ENCODE data around the gene TUBG2.

Gene TUBG2

DNA sequence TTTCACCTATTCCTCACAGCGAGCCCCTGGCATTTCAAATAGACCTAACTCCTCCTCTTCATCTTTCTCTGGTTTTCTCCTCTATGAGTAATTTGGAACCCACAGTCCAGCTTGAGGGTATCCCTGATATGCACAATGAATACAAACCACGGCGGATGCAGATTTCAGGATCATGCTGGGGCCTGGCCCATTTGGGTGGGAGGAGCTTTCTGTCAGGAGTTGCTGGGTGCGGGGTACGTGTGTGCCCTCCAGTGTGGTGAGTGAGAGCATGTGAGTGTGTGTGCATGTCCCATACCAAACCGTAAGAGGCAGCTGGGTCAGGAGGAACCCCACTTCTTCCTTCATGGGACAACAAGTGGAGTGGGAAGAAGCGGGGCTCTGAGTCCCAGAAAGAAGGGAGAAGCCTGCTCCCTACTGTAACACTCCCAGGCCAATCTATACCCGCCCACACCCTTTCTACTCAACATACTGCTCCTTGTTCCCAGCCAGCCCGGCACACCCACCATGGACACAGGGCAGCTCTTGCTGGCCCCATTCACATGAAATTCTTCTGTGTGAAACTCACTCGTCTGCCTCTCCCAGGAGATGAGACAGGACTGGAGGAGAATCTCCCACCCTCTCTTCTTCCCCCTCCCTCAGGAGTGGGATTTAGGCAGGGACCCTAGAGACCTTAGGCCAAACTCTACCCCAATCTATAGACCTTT lies 41.7 kb downstream of the TUBG2 start:
- DNase-seq = no peak

DNA sequence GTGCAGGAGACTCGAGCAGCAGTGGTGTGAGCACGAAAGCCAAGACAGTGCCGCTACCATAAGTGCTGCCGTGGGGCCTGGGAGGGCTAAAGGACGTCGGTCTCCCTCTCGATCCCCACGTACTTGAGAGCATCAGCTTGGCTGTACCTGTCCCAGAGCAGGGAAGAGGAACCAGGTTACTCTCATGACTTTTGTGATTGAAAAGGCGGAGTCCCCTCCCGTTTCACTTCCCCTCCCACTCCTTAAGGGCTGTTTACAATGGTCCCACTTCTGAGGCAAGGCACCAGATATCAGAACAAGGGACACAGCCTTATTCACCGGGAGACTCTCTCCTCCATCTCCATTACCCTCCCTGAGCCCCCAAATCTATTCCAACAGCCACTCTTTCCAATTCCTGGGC lies 43.4 kb downstream of the TUBG2 start:
- DNase-seq = no peak

- no peak for DNase-seq
These were observed 45.4 kb downstream of the TUBG2 start for GRCh38 chr17:42704490-42704836.

GRCh38 chr17:42704837-42705494 lies 45.9 kb downstream of the TUBG2 start:
- DNase-seq = no peak

DNA sequence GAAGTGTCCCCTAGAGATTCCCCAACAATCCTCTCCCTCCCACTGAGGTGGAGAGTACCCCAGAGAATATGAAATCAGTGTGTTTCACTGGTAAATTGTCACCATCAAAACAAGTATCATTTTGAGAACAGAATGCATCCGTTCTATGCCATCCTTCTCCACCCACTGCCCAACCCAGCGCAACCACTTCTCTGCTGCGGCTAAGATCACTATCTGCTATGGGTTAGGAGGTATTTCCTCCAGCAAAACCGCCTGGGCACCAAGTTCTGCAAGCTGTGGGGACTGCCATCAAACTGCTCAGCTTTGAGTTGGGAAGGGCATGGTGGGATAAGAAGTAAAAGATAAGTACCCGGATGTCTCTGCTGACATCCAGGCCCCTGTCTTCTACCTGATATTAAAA lies 47.6 kb downstream of the TUBG2 start:
- DNase-seq = no peak

GRCh38 chr17:42708588-42708987 lies 49.5 kb downstream of the TUBG2 start:
- DNase-seq = no peak

GRCh38 chr17:42709561-42709960 lies 50.5 kb downstream of the TUBG2 start:
- no peak for DNase-seq

All from NCI-H2029 (cell line).